RPMI7951 (cell line): ENCODE data around the gene HNRNPA0. TPM values are rescaled to one million over a fixed set of nuclear protein-coding genes. Genes with fewer than 3 reads are reported as not detected.

Experiments used
- DNase-seq: peaks from one replicate; pipeline ENCODE4 v3.0.0-alpha.2; 2012; ENCODE audit warnings: low read depth
- total RNA-seq: library from RNA; depleted of rRNA; stranded (reverse); fragments of >200 nt; shearing (Covaris generic); gene quantifications from 2 replicates; pipeline ENCODE4 v1.2.3, GENCODE V29; 2014

Gene HNRNPA0
- total RNA-seq, 1 experiment from 2014 or later, result 6.0 TPM

DNA sequence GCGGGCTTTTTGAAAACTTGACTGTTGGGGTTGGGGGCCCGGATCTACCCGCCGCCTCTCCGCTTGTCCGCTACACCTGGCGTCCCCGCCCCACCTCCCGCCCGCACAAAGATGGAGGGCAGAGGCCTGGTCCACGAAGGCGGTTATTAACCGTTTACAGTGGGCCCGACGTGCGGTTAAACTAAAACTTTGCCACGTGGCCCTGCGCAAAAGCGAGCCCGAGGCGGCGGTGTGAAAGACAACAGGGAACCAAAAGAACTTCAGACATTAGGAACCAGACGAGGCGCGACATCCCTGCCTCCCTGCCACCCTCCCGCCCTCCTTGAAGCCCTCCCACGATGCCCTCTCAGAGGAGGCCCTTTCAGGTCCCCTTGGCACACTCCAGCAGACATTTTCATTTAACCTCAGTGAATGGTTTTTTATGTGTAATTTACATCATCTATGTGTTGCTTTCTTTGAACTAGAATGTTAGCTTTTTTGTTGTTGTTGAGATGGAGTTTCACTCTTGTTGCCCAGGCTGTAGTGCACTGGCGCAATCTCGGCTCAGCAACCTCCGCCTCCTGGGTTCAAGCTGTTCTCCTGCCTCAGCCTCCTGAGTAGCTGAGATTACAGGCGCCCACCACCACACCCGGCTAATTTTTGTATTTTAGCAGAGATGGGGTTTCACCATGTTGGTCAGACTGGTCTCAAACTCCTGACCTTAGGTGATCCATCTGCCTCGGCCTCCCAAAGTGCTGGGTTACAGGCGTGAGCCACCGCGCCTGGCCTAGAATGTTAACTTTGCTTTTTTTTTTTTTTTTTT, 999 bp upstream of the HNRNPA0 start:
- no peak for DNase-seq

- DNase-seq, result no peak
Observed at GRCh38 chr5:137753691-137754187, 424 bp downstream of the HNRNPA0 start.

DNA sequence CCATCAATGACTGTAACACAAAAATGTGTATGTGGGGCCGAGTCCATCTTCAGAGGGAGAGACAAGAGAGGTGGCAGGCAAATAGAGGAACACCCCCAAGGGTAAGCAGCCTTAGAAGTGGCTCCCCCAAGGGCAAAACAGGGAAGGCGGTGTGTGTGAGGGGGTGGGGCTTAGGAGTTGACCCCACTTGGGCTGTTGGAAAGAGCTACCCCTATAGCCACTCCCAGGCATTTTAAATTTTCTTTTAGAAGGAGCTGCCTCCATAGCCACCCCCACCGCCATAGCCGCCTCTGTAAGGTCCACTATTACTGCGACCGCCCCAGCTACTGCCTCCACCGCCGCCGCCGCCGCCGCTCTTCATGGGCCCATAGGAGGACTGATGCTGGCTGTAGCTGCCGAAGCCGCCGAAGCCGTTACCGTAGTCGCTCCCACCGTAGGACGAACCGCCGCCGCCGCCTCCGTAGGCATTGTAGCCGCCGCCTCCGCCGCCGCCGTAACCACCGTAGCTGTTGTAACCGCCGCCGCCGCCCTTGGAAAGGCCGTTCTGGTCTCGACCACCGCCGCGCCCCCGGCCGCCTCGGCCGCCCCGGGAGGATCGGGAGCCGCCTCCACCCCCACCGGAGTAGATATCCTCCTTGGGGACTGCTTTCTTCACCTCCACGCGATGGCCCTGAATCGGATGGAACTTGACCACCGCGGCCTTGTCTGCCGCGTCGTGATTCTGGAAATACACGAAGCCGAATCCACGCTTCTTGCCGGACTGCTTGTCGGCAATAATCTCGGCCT, 1.1 kb downstream of the HNRNPA0 start:
- peak; percentile 27 for DNase-seq

DNA sequence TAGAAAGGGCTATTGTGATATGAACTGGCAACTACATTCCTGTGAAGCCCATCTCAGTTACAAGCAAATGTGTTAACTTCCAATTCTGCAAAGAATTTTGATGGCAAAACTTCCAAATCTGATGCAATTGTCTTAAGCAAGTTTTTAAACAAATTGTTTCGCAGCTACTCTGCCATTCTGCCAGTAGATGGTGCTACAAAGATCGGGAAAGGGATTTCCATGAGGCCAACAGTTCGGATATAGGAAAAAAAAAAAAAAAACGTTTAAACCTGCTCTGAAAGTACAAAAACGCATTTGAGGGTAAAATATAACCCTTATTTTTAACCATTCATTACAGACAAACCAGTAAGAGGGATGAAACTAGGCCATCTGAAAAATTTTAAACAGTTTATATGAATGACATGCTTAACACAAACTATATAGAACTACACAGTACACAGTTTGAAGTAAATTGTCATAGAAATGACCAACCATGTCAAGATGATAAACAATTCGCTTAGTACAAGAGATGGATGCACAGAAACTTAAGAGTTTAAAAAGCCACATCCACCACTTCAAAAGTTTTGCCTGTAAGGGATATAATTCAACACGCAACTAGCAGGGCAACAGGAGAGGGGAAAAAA, 2.2 kb downstream of the HNRNPA0 start:
- peak; percentile 60 for DNase-seq

DNA sequence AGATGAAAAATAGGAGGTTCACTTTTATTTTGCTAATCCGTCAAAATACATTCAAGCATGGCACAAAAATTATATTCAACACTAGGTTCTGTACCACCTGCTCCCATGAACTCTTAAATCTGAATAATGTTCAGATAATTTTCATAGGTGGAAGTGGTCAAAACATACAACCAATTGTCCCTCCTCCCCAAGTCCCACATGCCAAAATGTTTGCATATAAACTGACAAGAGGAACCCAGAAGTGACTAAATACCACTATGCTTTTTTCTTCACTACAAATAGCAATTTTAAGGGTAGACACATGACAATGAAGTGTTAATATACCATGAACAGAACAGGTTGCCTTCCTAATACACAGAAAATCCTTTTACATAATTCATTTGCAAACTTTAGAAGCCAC, 3.7 kb downstream of the HNRNPA0 start:
- DNase-seq, result no peak

DNA sequence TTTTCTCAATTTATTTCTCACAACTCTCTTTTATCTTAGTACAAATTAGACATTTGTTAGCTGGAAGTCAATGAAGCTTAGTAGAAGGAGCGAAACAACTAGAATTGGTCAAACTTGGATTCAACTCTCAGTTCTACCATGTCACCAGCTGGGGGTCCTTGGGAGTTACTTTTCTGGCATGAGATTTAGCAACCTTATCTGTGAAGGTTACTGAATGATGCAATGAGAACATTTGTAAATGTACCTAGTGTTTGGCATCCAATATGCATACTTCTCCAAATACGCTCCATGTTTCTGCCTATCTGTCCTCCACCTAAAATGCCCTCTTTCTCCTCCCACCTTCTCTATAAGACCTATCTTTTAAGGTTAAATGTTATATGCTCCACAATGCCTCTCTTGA, 6.3 kb downstream of the HNRNPA0 start:
- DNase-seq, result no peak

- peak; percentile 56 for DNase-seq
Observed at GRCh38 chr5:137743031-137743640, 11.0 kb downstream of the HNRNPA0 start.

GRCh38 chr5:137741718-137742117, 12.4 kb downstream of the HNRNPA0 start:
- DNase-seq, result no peak

GRCh38 chr5:137739737-137740136, 14.4 kb downstream of the HNRNPA0 start:
- no peak for DNase-seq

- peak; percentile 19 for DNase-seq
Observed at GRCh38 chr5:137738947-137739346, 15.2 kb downstream of the HNRNPA0 start.

DNA sequence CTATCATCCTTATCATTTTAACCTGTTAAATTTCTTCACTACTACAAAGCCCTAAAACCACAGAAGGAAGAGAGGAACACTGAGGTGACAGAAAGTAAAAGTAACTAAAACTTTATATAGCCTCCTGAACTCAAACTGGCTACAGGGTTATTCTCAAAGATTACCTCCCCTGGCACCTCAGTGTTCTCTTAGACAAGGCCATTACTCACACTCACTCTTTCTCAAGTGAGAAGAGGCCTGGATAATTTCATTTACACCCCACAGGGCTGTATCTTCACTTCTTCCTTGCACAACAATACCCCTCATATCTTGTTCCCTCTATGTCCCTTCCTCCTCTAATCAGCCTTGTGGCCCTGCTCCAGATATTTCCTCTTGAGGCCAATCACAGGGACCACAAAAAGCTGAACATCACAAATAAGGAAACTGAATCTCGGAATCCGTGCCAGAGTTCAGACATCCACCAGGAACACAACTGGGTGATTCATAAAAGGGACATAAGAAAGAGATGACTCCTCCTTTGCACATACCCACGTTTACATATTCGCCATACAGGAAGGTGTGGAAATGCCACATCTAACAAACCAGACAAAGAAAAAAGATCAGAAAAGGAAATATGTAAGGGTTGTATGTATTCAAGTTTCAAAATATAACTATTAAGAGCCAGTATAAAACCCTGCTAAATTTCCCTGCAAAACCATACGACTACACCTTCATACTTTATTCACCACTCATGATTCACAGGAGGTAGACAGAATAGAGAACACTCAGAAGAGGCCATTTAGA, 16.6 kb downstream of the HNRNPA0 start:
- peak; percentile 59 for DNase-seq

DNA sequence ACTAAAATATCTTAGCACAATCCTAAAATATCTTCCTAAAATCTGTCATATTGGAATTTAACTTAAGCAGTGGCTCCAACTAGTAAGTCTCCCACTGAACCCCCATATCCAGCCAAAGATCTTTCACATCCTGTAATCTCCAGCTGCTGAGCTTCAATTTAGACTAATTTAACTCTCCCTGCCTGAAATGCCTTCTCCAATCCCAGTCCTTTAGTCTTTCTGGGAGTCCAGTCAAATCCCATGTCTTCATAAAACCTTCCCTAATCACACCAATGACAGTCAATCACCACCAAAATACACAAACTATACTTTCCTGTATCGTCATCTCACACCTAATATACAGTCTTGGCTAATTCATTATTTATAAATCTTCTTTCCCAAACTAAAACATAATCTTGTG, 17.7 kb downstream of the HNRNPA0 start:
- no peak for DNase-seq

DNA sequence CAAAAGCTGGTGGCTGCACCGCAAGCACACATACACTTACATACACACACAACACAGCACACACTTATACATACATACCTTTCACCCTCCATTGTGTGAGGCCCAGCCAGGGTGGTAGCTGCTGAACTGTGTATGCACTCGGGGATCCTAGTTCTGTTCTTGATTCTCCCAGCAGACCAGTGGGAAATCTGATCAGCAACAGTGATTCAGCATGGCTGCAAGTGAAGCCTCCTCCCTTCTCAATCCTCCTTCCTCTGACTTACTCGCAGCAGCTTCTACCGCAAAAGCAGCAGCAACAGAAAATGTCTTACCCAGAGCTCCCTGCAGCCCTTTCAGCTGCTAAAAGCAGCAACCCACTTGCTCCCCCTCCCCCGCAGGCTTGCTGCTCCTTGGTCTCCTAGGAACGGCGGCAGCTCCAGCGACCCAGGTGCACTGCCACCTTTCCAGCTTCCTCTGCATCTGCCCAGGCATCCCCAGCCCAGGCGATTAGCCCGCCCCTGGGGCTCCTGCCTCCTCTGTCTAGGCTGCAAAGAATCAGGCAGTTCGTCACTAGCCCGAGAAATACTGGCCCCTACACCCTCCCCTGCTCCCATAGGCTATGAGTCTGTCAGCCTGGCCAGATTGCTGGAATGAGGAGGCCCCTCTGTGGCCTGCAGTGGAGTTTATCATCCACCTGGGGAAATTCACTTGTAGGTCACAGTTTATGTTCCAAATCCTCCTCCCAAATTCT, 18.4 kb downstream of the HNRNPA0 start, which contains the start of gene KLHL3:
KLHL3 (minus strand) TSS at position 535 of the 730 bp plus-strand sequence; CDS start at position 92, 443 bp downstream.
- DNase-seq, result peak; percentile 11

- DNase-seq, result peak; percentile 11
Observed at GRCh38 chr5:137734962-137735554, 19.1 kb downstream of the HNRNPA0 start.

- no peak for DNase-seq
Observed at GRCh38 chr5:137734331-137734730, 19.8 kb downstream of the HNRNPA0 start.

DNA sequence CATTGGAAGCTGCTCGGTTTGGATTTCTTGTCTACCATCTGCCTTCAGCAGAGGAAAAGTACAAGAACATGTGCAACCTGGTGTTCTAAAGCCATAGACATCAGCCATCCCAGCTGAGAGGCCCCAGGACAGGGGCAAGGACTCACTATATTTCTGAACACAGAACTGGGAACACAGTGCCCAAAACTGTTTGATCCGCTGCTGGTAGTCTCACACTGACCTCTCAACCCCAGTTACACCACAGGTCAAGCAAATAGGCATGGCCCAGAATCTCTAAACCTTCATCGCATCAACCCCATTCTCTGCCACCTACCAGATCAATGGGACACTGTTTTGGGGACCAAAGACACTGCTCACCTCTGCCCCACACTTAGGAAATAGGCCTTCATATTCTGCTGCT, 20.2 kb downstream of the HNRNPA0 start:
- no peak for DNase-seq

- no peak for DNase-seq
Observed at GRCh38 chr5:137733006-137733405, 21.2 kb downstream of the HNRNPA0 start.

- no peak for DNase-seq
Observed at GRCh38 chr5:137731176-137731575, 23.0 kb downstream of the HNRNPA0 start.

DNA sequence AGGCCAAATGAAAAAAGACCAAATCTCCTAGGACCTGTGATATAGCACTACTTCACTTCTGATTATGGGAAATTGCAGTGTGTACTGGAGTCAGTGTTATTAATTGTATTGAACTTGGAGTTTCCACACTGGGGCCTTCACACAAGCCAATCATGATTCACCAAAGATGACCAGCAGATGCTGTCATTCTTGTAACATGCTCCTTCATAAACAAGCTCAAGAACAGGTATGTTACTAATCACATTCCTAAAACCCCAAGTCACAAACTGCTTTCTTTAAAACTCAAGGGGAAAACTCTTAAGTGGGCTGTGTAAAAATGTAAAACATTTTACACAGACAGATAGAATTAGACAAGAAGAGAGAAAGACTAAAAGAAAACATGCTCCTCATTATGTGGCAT, 23.8 kb downstream of the HNRNPA0 start:
- DNase-seq, result no peak

DNA sequence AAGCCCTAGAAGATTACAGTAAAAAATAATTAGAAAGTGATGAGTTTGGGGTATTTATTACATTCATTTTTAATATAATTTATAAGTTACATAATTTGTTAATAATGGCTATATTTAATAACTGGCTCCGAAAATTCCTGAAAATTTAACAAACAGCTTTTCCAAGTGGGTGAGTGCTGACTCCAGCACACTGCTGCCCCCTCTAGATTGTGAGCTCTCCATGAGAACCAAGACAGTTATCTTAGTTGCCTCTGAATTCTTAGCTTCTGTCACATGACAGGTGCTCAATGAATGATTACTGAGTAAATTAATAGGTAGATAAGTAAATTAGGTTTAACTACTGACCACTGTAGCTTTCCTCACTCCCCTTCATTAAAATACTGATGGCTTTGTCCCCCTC, 26.1 kb downstream of the HNRNPA0 start:
- DNase-seq, result no peak
